ENCODE measurements around the gene BLOC1S6.

The BLOC1S6 gene

GRCh38 chr15:45588219-45588875, 1.2 kb downstream of the BLOC1S6 start:
- no peak for DNase-seq

GRCh38 chr15:45589256-45589655, 2.1 kb downstream of the BLOC1S6 start:
- DNase-seq, result no peak

GRCh38 chr15:45594319-45594718, 7.1 kb downstream of the BLOC1S6 start:
- no peak for DNase-seq

- no peak for DNase-seq
Measured at GRCh38 chr15:45594835-45595530, 7.8 kb downstream of the BLOC1S6 start.

- no peak for DNase-seq
Measured at GRCh38 chr15:45603881-45604280, 16.7 kb downstream of the BLOC1S6 start.

GRCh38 chr15:45604326-45604725, 17.1 kb downstream of the BLOC1S6 start:
- no peak for DNase-seq

- no peak for DNase-seq
Measured at GRCh38 chr15:45606413-45606812, 19.2 kb downstream of the BLOC1S6 start.

- DNase-seq, result no peak
Measured at GRCh38 chr15:45606841-45607240, 19.7 kb downstream of the BLOC1S6 start.

- no peak for DNase-seq
Measured at GRCh38 chr15:45611305-45611704, 24.1 kb downstream of the BLOC1S6 start.

GRCh38 chr15:45612790-45613415, 25.7 kb downstream of the BLOC1S6 start:
- DNase-seq, result no peak

GRCh38 chr15:45616901-45617323, 29.7 kb downstream of the BLOC1S6 start:
- DNase-seq, result no peak

- no peak for DNase-seq
Measured at GRCh38 chr15:45618813-45619212, 31.6 kb downstream of the BLOC1S6 start.

- DNase-seq, result no peak
Measured at GRCh38 chr15:45628136-45628535, 41.0 kb downstream of the BLOC1S6 start.

- DNase-seq, result no peak
Measured at GRCh38 chr15:45630917-45631691, 43.9 kb downstream of the BLOC1S6 start.

GRCh38 chr15:45631776-45632175, 44.6 kb downstream of the BLOC1S6 start:
- no peak for DNase-seq

- peak; percentile 41 for DNase-seq
Measured at GRCh38 chr15:45634432-45635190, 47.4 kb downstream of the BLOC1S6 start, which contains the start of gene SQOR. SQOR (plus strand) TSS chr15:45635029; CDS start chr15:45658924, 23,895 bp downstream.

GRCh38 chr15:45635191-45635638, 48.0 kb downstream of the BLOC1S6 start:
- DNase-seq, result peak; percentile 41

GRCh38 chr15:45635763-45636292, 48.6 kb downstream of the BLOC1S6 start:
- no peak for DNase-seq

- DNase-seq, result no peak
Measured at GRCh38 chr15:45637141-45637540, 50.0 kb downstream of the BLOC1S6 start.

GRCh38 chr15:45637552-45638033, 50.4 kb downstream of the BLOC1S6 start:
- peak; percentile 81 for DNase-seq

GRCh38 chr15:45640616-45641015, 53.4 kb downstream of the BLOC1S6 start:
- DNase-seq, result no peak

- DNase-seq, result peak; percentile 58
Measured at GRCh38 chr15:45641374-45641781, 54.2 kb downstream of the BLOC1S6 start.
